H1 (cell line): ENCODE measurements around the gene PDZK1IP1. TPM values are rescaled to one million over a fixed set of nuclear protein-coding genes. Genes with fewer than 3 reads are reported as not detected.

Source experiments
- CTCF ChIA-PET: fragments of 300-600 bp; sonication (Branson Sonifier 250); formaldehyde crosslinking; loops from one replicate; lab custom pipeline; 2021; ENCODE audit not compliant: partially characterized antibody; lab: Charles Lee
- POLR2A ChIA-PET: fragments of 300-600 bp; sonication (Branson Sonifier 250); formaldehyde crosslinking; loops from one replicate; lab custom pipeline; 2021; ENCODE audit warnings: inconsistent platforms; ENCODE audit not compliant: partially characterized antibody; lab: Charles Lee
- DNase-seq, 2 experiments: peaks; one replicate each; pipeline versions ENCODE4 v3.0.0 to v3.0.0-alpha.2; 2010 to 2022; ENCODE audit warnings: low spot score in 2 of 2, low read depth in 1 of 2, mixed read lengths in 1 of 2
- FAIRE-seq: peaks from 2 replicates; lab custom pipeline; 2011; peaks lifted over from hg19 to GRCh38; lab: Jason Lieb, UNC
- H2AFZ ChIP-seq: 2 replicates; pipeline ENCODE4 v1.8.1; 2012; ENCODE audit warnings: low read length, inconsistent platforms
- H2AK5ac ChIP-seq: 2 replicates; pipeline ENCODE4 v1.6.1; 2013; ENCODE audit warnings: low read depth, low read length
- H2BK120ac ChIP-seq: replicated peaks from 2 replicates; pipeline ENCODE3; 2013; ENCODE audit warnings: low read depth, low read length, inconsistent platforms
- H2BK12ac ChIP-seq: 2 replicates; pipeline ENCODE4 v1.6.1; 2013; ENCODE audit warnings: low read depth, low read length
- H2BK15ac ChIP-seq: 2 replicates; pipeline ENCODE4 v1.6.1; 2013; ENCODE audit warnings: low read length
- H2BK20ac ChIP-seq: 2 replicates; pipeline ENCODE4 v1.6.1; 2013; ENCODE audit warnings: low read length
- H2BK5ac ChIP-seq: 2 replicates; pipeline ENCODE4 v1.6.1; 2013; ENCODE audit warnings: low read depth, low read length
- H3K14ac ChIP-seq: 2 replicates; pipeline ENCODE4 v1.6.1; 2013; ENCODE audit warnings: inconsistent platforms; ENCODE audit not compliant: insufficient read length
- H3K18ac ChIP-seq: 2 replicates; pipeline ENCODE4 v1.6.1; 2013; ENCODE audit warnings: low read length; ENCODE audit errors: extremely low read depth
- H3K23ac ChIP-seq: 2 replicates; pipeline ENCODE4 v1.6.1; 2013; ENCODE audit warnings: inconsistent platforms; ENCODE audit not compliant: insufficient read length
- H3K23me2 ChIP-seq: 2 replicates; pipeline ENCODE4 v1.6.1; 2013; ENCODE audit warnings: low read depth, low read length
- H3K27ac ChIP-seq: 2 replicates; pipeline ENCODE4 v1.6.1; 2011; ENCODE audit warnings: low read depth, low read length, inconsistent platforms
- H3K27me3 ChIP-seq, 4 experiments: replicated peaks in 1 of 4; 1 replicate in 1 of 4; 2 replicates in 3 of 4; pipeline versions ENCODE4 v1.6.1 to v1.8.1; 2011 to 2013; ENCODE audit warnings: low read length in 3 of 4, mild to moderate bottlenecking in 3 of 4, inconsistent platforms in 2 of 4, mixed read lengths in 2 of 4, moderate library complexity in 1 of 4; ENCODE audit not compliant: control insufficient read depth in 3 of 4, insufficient read depth in 3 of 4; ENCODE audit errors: extremely low read depth in 1 of 4
- H3K36me3 ChIP-seq, 4 experiments: 2 replicates each; pipeline versions ENCODE4 v1.6.1 to v1.8.1; 2011 to 2013; ENCODE audit warnings: mild to moderate bottlenecking in 4 of 4, low read length in 3 of 4, moderate library complexity in 2 of 4, control low read depth in 1 of 4, inconsistent platforms in 1 of 4; ENCODE audit not compliant: insufficient read depth in 4 of 4, control insufficient read depth in 2 of 4
- H3K4ac ChIP-seq: replicated peaks from 2 replicates; pipeline ENCODE3; 2013; ENCODE audit warnings: low read length, low read depth, mixed read lengths, inconsistent platforms; ENCODE audit not compliant: insufficient read length
- H3K4me1 ChIP-seq, 4 experiments: replicated peaks in 1 of 4; 1 replicate in 1 of 4; 2 replicates in 3 of 4; pipeline versions ENCODE4 v1.6.1 to v1.8.1; 2011 to 2013; ENCODE audit warnings: low read length in 3 of 4, inconsistent platforms in 2 of 4, mixed read lengths in 1 of 4; ENCODE audit not compliant: insufficient read depth in 4 of 4, control insufficient read depth in 3 of 4
- H3K4me2 ChIP-seq, 2 experiments: 2 replicates each; pipeline versions ENCODE4 v1.6.1 to v1.8.1; 2011 to 2013; ENCODE audit warnings: low read depth in 2 of 2, low read length in 2 of 2, control low read depth in 1 of 2, inconsistent platforms in 1 of 2, mild to moderate bottlenecking in 1 of 2; ENCODE audit not compliant: insufficient read depth in 1 of 2
- H3K4me3 ChIP-seq, 4 experiments: fragments of 200-600, 300-600 bp in 1 of 4; sonication (generic), shearing (Covaris generic), sonication (Bioruptor Twin) in 1 of 4; 2 replicates each; pipeline versions ENCODE4 v1.5.1 to v1.8.1; 2011 to 2016; ENCODE audit warnings: low read length in 4 of 4, low read depth in 3 of 4, control low read depth in 2 of 4, inconsistent platforms in 2 of 4, mild to moderate bottlenecking in 2 of 4, mixed read lengths in 1 of 4, moderate library complexity in 1 of 4; ENCODE audit not compliant: insufficient read depth in 2 of 4; ENCODE audit errors: extremely low read depth in 1 of 4
- H3K56ac ChIP-seq: replicated peaks from 2 replicates; pipeline ENCODE3; 2013; ENCODE audit warnings: low read depth, mild to moderate bottlenecking, mixed read lengths, low read length, inconsistent platforms; ENCODE audit not compliant: insufficient read length
- H3K79me1 ChIP-seq: 2 replicates; pipeline ENCODE4 v1.6.1; 2013; ENCODE audit warnings: low read depth, low read length, control low read depth
- H3K79me2 ChIP-seq, 2 experiments: 2 replicates each; pipeline versions ENCODE4 v1.6.1 to v1.8.1; 2012 to 2013; ENCODE audit warnings: low read length in 2 of 2, mild to moderate bottlenecking in 2 of 2, inconsistent platforms in 1 of 2; ENCODE audit not compliant: insufficient read depth in 2 of 2, control insufficient read depth in 1 of 2
- H3K9ac ChIP-seq, 4 experiments: replicated peaks in 1 of 4; 1 replicate in 1 of 4; 2 replicates in 3 of 4; pipeline versions ENCODE4 v1.6.1 to v1.8.1; 2011 to 2013; ENCODE audit warnings: low read depth in 3 of 4, low read length in 3 of 4, control low read depth in 2 of 4, mild to moderate bottlenecking in 2 of 4, moderate library complexity in 2 of 4, inconsistent platforms in 1 of 4; ENCODE audit errors: extremely low read depth in 1 of 4
- H3K9me3 ChIP-seq, 2 experiments: 2 replicates each; pipeline versions ENCODE4 v1.6.1 to v1.8.1; 2012 to 2013; ENCODE audit warnings: mild to moderate bottlenecking in 2 of 2, moderate library complexity in 2 of 2, control low read depth in 1 of 2, inconsistent platforms in 1 of 2, low read depth in 1 of 2, low read length in 1 of 2, mixed read lengths in 1 of 2; ENCODE audit not compliant: insufficient read depth in 2 of 2
- H4K20me1 ChIP-seq, 2 experiments: replicated peaks in 1 of 2; 2 replicates each; pipeline versions ENCODE3 to v1.8.1; 2011 to 2013; ENCODE audit warnings: inconsistent platforms in 2 of 2, low read length in 2 of 2, mild to moderate bottlenecking in 1 of 2; ENCODE audit not compliant: insufficient read depth in 2 of 2, control insufficient read depth in 1 of 2
- H4K5ac ChIP-seq: 2 replicates; pipeline ENCODE4 v1.6.1; 2013; ENCODE audit warnings: low read length, low read depth, mixed read lengths, inconsistent platforms; ENCODE audit not compliant: insufficient read length
- H4K8ac ChIP-seq: 2 replicates; pipeline ENCODE4 v1.8.0; 2013; ENCODE audit warnings: mild to moderate bottlenecking, moderate library complexity, low read length, inconsistent platforms; ENCODE audit not compliant: insufficient read depth; ENCODE audit errors: extremely low read depth
- H4K91ac ChIP-seq: replicated peaks from 2 replicates; pipeline ENCODE3; 2013; ENCODE audit warnings: low read length, mixed read lengths, inconsistent platforms; ENCODE audit not compliant: insufficient read length
- ATF3 ChIP-seq: IDR thresholded peaks from 2 replicates; pipeline ENCODE4 v1.6.1; 2011; ENCODE audit warnings: low read depth, mild to moderate bottlenecking, low read length; ENCODE audit not compliant: insufficient read depth
- CHD1 ChIP-seq: IDR thresholded peaks from 2 replicates; pipeline ENCODE4 v1.6.1; 2012; ENCODE audit warnings: low read depth, low read length, improper control_type of control experiment
- HDAC2 ChIP-seq, 2 experiments: fragments of 300-600 bp in 1 of 2; sonication (generic) in 1 of 2; IDR thresholded peaks; 2 replicates each; pipeline ENCODE4 v1.6.1; 2011 to 2012; ENCODE audit warnings: low read depth in 2 of 2, low read length in 2 of 2, mild to moderate bottlenecking in 2 of 2, moderate library complexity in 2 of 2, borderline replicate concordance in 1 of 2, inconsistent platforms in 1 of 2
- HDAC6 ChIP-seq: IDR thresholded peaks from one replicate; pipeline ENCODE4 v1.7.1; 2012; ENCODE audit warnings: low read depth, mild to moderate bottlenecking, inconsistent platforms, low read length, moderate library complexity
- JUND ChIP-seq: IDR thresholded peaks from 2 replicates; pipeline ENCODE4 v1.6.1; 2011; ENCODE audit warnings: mild to moderate bottlenecking, improper control_type of control experiment, low read length
- MAX ChIP-seq: IDR thresholded peaks from 2 replicates; pipeline ENCODE4 v1.6.1; 2012; ENCODE audit warnings: inconsistent platforms
- PHF8 ChIP-seq: fragments of 200-600 bp; sonication (generic); conservative IDR thresholded peaks from 2 replicates; pipeline ENCODE4 v1.7.1; 2012; ENCODE audit warnings: low read depth, mild to moderate bottlenecking, inconsistent platforms, low read length, moderate library complexity
- RAD21 ChIP-seq, 2 experiments: IDR thresholded peaks in 1 of 2; conservative IDR thresholded peaks in 1 of 2; 2 replicates each; pipeline ENCODE4 v1.6.1; 2011; ENCODE audit warnings: low read depth in 2 of 2, low read length in 2 of 2, improper control_type of control experiment in 1 of 2, inconsistent platforms in 1 of 2, mild to moderate bottlenecking in 1 of 2, moderate library complexity in 1 of 2
- SIN3A ChIP-seq, 2 experiments: IDR thresholded peaks in 1 of 2; conservative IDR thresholded peaks in 1 of 2; 2 replicates each; pipeline ENCODE4 v1.6.1; 2011 to 2012; ENCODE audit warnings: low read length in 2 of 2, improper control_type of control experiment in 1 of 2, low read depth in 1 of 2, mild to moderate bottlenecking in 1 of 2
- TAF1 ChIP-seq: IDR thresholded peaks from 2 replicates; pipeline ENCODE4 v1.6.1; 2011; ENCODE audit warnings: mild to moderate bottlenecking, low read depth, low read length
- YY1 ChIP-seq: IDR thresholded peaks from 2 replicates; pipeline ENCODE4 v1.6.1; 2011; ENCODE audit warnings: low read depth, mild to moderate bottlenecking, low read length
- WGBS, 2 experiments: shearing (Covaris generic) in 1 of 2; methylation state at CpG; one replicate each; pipeline versions ENCODE4 v1.1.6 to v1.1.7; 2013 to 2015; ENCODE audit warnings: low lambda C conversion rate in 2 of 2, mixed read lengths in 2 of 2, inconsistent platforms in 1 of 2, low coverage in 1 of 2, missing lambda C conversion rate in 1 of 2; ENCODE audit not compliant: insufficient replicate concordance in 2 of 2, insufficient coverage in 1 of 2, insufficient read length in 1 of 2; ENCODE audit errors: extremely low coverage in 1 of 2, missing lambda C conversion rate in 1 of 2; 5-methylcytosine and 5-hydroxymethylcytosine counted together
- polyA plus RNA-seq, 7 experiments: library from polyadenylated mRNA; depleted of rRNA in 3 of 7; stranded (reverse) in 5 of 7; unstranded in 2 of 7; fragments of >200 nt in 5 of 7; fragments of 200-250 nt in 2 of 7; gene quantifications; 1 replicate in 5 of 7; 2 replicates in 1 of 7; 4 replicates in 1 of 7; pipeline versions ENCODE4 v1.2.1 to v1.2.3, GENCODE V29; 2011 to 2013; ENCODE audit warnings: missing spikeins in 2 of 7, mixed read lengths in 2 of 7
- total RNA-seq: library from RNA; stranded (reverse); fragmentation: NEBNext Ultra II Directional; extraction: Animal tissue kit (Norgen Biotek cat#: 25700); gene quantifications from 2 replicates; pipeline ENCODE4 v1.2.1, GENCODE V29; 2021

PDZK1IP1 gene
- total and polyA plus RNA-seq, 2 of the 8 experiments (the other 6 are each of a cell fraction or from before 2014, with no cell fraction given): 0.17 TPM; not detected in 1

- Histone ChIP-seq H2BK120ac (no peak overlapping the region), H3K56ac (no peak overlapping the region), H3K9me3 (peaks cover 4 to 8% of the 10 kb centered on the region in 2 experiments; a peak in 3 of 4 replicates), H3K18ac (no peak overlapping the region), H4K5ac (no peak overlapping the region), H3K79me1 (no peaks in the 10 kb centered on the region), H3K4me1 (no peaks in the 10 kb centered on the region), H3K14ac (no peak overlapping the region), H3K27ac (no peak overlapping the region), H4K91ac (no peak overlapping the region), H2BK15ac (no peak overlapping the region), H2AFZ (no peak overlapping the region), H4K8ac (no peak overlapping the region), H3K23ac (no peak overlapping the region), H3K27me3 (no peaks in the 10 kb centered on the region), H4K20me1 (no peaks in the 10 kb centered on the region), H3K4ac (no peak overlapping the region), H2AK5ac (no peak overlapping the region), H3K79me2 (no peaks in the 10 kb centered on the region), H3K23me2 (no peaks in the 10 kb centered on the region), H2BK20ac (no peak overlapping the region), H3K9ac (no peak overlapping the region), H2BK5ac (no peak overlapping the region), H2BK12ac (no peak overlapping the region), H3K4me3 (no peak overlapping the region), H3K36me3 (no peaks in the 10 kb centered on the region), H3K4me2 (no peak overlapping the region)
- ChIA-PET POLR2A (no interaction called here), CTCF (interaction anchor here (0.5 to 1.4 kb wide), 2 partner anchors 14 to 37 kb away, joined by 3 to 4 read pairs; no protein-coding TSS in a partner anchor)
- FAIRE-seq (no peak), DNase-seq (no peak)
- 81% methylated on average over 5 of the region's 5 CpGs; no CpG with 5 or more reads in 1 of the 2 experiments for WGBS, 2 experiments
- TF ChIP-seq TAF1: no peak
- TF ChIP-seq MAX: no peak
- no peak for TF ChIP-seq SIN3A (conservative IDR thresholded peaks at IDR 0.05 in 1 of 2, IDR thresholded peaks at IDR 0.05 in 1 of 2; ENCODE audit: low read depth in 1 of 2, low read length in 2 of 2)
- TF ChIP-seq HDAC2 (IDR thresholded peaks at IDR 0.05; ENCODE audit: borderline replicate concordance in 1 of 2, low read depth in 2 of 2, low read length in 2 of 2): no peak
- no peak for TF ChIP-seq ATF3
- TF ChIP-seq RAD21 (IDR thresholded peaks at IDR 0.05 in 1 of 2, conservative IDR thresholded peaks at IDR 0.05 in 1 of 2; ENCODE audit: low read depth in 2 of 2, low read length in 2 of 2): no peak
- TF ChIP-seq PHF8: no peak
- TF ChIP-seq JUND: no peak
- TF ChIP-seq YY1: no peak
- TF ChIP-seq CHD1: no peak
- TF ChIP-seq HDAC6: no peak
Measured at GRCh38 chr1:47161298-47162040, 28.4 kb downstream of the PDZK1IP1 start.
